Activated CD4-positive, CD25-positive, alpha-beta regulatory T cell treated with anti-CD3 and anti-CD28 coated beads, Interleukin-2, amount 50 U/mL, for 72 hours (primary cell): ENCODE measurements around the gene AMIGO1.

Experiments used
- DNase-seq: peaks from one replicate; pipeline ENCODE4 v3.0.0; 2021

AMIGO1 gene

DNA sequence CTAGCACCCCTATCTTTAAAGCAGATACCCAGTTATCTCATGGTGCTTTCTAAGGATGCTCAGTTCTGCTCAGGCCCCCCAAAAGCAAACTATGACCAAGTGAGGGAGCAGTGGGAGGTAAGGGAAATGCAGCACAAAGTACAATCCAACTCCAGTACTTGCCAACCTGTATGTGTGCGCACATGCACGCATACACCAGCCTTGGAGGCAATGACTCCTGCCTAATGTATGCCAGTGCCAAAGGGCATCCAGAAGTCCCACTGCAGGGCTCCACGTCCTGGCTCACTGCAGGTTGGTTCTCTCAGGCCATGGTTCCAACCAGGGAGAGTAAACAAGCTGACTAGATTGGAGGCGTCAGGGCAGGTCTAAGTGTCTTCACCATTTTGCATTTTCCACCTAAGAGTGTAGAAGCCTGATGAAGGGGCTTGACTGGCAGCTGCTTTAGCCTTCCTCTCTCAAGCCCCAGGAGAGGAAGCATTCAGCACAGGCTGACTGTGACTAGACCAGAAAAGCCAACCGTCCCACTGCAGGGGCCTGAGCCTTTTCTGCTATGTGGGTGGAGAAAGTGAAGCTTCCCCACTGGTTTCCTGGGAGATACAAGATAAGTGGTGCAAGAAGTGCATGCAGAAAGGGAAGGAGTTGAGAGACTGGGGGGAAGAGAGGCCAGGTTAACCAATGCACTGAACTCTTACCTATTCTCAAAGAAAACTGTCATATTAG is 7.7 kb downstream of the AMIGO1 start:
- DNase-seq: no peak

DNA sequence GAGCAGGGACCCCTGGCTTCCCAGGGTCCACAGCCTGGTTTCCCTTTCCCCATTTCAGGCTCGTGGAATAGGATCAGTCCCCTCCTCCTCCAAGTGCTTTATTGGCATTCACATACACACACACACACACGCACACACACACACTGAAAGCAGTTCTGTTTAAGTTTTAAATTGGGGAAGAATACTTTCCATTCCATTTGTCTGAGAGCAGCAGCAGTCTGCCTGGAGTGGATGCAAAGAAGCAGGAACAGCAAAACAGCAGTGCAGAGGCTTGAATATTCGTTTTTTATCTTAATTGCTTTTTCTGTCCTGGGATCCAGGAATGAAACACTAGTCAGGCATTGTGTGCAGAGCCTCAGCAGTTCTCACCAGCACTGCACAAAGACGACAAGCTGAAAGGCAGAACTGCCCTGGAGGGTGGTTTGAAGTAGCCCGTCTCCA is 8.6 kb downstream of the AMIGO1 start:
- DNase-seq: no peak

DNA sequence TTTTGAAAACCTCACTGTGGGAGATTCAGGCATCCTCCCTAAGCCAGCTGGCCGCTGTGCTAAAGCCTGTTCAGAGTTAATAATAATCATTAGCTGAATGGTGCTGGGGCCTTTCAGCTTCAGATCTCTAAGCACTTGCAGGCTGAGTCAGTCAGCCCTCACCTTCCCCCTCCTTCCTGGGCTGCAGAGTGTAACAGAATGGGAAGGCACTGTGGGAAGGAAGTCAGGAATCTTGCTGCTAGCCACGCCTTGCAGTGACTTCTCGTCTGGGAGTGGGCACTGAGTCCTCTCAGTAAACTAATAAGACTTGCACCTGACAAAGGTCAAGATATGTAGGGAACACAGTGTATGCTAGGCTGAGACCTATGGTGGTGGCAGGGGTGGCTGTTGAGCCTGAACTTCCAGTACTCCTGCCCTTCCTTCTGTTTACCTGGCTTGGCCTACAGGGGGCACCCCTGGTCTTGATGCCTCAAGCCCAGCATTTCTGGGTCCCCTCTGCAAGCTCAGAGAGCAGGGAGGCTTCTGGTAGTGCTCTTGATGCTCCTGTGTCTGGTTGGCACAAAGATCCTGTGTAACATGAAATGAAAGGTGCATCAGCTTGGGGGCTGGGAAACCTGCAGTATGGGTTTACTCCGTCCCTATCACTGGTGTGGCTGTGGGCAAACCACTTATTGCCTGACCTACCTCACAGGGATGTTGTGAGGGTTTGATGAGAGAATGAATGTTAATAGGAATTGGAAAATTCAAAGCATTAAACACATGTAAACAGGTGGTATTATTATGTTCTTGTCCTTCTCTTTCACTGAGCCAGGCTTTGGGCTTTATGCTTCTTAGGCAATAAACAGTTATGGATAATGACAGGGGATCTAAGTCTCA is 9.6 kb downstream of the AMIGO1 start:
- no peak for DNase-seq

DNA sequence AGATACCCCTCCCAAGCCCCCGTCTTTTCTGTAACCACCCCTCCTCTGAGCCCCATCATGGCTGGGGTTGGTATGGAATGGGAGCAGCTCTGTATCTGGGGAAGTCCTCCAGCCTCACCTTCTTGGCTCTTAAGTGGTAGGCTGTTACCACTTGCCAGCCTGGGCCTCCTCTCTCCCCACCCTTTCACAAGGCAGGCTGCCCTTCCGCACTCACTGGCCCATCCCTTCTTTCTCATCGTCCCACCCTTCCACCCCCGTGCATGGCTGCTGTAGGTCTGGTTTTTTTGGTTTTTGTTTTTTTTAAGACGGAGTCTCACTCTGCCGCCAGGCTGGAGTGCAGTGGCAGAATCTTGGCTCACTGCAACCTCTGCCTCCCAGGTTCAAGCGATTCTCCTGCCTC is 10.4 kb downstream of the AMIGO1 start:
- DNase-seq: no peak

DNA sequence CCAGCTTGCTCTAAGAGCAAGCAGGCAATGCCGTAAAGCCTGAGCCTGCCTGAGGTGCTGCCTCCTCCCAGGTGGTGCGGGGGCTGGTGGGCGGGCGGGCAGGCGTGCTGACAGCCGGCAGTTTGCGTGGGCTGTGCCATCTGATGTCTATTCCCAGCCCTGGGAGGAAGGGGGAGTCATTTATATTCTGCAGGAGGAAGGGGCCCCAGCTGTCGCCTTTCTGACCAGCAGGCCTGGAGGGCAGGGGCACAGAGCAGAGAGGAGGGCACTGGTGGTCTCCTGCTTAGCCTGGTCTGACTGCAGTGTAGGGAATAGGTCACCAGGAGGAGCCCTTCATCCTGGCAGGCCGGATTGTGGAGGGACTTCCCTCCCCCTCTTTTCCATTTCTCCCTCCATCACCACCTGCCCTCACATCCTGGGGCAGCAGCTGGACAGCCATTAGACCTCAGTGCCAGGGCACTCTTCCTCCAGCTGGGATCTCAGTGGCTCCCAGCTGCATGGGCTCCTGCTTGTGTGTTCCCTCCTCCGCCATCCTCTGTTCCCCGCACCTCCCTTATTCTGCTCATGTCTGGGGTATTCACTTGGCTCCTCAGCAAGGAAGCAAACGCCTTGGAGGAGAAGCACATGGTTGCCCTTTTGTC is 11.2 kb downstream of the AMIGO1 start:
- no peak for DNase-seq

DNA sequence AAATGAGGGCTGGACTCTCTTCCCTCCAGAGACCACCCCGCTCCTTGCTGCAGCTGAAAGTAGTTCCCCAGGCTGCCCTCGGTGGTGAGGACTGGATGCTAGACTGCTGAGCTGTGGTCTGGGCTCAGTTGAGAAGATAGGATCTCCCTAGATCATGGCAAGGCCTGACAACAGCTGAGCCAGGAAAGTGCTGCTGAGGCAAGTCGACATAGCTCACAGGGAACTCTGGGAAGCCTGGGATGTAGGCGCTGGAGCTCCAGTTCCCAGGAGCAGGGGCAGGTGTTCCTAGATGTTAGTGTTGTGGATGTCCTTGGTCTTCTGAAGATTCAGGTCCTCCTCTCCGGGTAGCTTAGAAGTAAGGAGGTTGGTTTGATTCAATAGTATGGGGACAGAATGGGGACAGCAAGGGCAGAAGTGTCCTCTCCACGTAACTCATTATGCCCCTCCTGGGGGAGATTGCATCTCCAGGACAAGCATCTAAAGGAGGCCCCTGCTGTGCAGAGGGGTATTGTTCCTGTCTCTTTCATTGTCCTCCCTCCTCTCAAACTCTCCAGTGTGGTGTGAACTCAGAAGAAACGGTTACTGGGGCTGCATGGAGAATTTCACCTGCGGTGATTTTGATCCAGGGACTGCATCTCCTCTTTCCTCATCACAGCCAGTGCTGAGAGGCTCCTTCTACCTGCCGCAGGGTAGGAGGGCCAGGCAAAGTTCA is 11.9 kb downstream of the AMIGO1 start:
- no peak for DNase-seq

DNA sequence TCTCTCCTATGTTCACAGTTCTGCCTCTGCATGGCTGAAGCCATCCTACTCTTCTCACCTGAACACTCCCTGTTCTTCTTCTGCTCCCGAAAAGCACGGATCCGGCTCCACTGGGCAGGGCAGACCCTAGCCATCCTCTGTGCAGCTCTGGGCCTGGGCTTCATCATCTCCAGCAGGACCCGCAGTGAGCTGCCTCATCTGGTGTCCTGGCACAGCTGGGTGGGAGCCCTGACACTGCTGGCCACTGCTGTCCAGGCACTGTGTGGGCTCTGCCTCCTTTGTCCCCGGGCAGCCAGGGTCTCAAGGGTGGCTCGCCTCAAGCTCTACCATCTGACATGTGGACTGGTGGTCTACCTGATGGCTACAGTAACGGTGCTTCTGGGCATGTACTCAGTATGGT is 13.8 kb downstream of the AMIGO1 start:
- no peak for DNase-seq

DNA sequence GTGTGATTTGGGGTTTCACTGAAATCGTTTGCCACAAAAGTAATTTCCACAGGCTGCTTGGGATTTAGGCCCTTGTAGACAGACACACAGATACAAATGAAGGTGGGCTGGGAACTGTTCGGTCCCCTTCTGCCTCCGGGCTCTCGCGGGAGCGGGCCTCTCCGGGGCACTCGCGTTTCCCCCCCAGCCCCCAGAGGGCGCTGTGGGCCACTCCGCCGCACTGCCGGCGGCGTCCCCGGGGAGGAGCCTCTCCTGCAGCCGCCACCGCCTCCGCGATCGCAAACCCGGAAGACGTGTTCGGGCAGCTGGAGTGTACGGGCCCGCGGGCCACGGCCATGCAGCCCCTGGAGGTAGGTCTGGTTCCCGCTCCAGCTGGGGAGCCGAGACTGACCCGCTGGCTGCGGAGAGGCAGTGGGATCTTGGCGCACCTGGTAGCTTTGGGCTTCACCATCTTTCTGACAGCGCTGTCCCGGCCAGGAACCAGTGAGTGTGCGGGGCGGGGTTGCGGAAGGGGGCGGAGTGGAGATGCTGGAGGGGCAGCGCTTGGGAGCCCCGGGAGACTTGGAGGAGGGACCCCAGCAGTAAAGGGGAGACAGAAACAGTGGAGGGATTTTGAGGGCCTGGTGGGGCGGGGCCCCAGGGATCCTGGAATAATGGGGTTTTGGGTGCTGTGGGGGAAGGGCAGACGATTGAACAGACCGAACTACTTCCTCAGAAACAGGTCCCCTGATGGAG is 15.6 kb downstream of the AMIGO1 start, which contains the start of gene CYB561D1:
TSS of gene CYB561D1 (plus strand) at position 290 of the 735 bp plus-strand sequence. CDS start at position 336, 46 bp downstream.
- DNase-seq: peak; percentile 96

DNA sequence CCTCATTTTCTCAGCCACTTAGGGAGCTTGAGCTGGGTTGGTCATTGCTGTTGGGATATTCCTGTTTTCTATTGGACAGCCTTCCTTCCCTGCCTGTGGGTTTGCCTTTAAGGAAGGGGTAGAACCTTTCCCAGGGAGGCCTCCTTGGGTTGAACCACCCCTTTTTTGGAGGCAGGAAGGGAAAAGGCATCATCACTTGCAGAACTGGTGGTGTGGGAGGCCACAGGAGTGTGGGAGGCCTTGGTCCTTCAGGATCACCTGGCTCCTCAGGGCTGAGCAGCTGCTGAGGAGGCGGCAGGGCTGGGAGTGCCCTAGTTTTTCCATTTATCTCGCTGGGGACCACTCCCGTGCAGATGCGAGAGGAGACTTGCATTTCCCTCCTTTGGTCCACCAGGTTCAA is 16.3 kb downstream of the AMIGO1 start:
- DNase-seq: no peak

DNA sequence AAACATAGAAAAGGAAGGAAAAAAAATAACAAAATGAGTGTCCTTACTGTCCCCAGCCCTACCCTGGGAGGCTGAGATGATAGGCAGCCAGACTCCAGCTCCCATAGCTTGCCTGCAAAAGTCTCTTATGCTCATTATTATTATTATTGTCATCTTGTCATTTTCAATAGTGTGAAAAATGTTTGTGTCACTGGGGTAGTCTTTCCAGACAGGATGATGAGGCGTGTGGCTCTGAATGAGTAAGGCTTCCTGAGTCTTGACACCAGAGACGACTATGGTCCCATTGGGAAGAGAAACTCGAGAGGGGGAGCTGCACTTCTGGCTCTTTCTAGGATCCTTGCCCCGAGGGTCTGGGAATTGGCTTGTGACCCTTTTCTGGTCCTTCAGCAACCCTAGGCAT is 16.7 kb downstream of the AMIGO1 start:
- no peak for DNase-seq

DNA sequence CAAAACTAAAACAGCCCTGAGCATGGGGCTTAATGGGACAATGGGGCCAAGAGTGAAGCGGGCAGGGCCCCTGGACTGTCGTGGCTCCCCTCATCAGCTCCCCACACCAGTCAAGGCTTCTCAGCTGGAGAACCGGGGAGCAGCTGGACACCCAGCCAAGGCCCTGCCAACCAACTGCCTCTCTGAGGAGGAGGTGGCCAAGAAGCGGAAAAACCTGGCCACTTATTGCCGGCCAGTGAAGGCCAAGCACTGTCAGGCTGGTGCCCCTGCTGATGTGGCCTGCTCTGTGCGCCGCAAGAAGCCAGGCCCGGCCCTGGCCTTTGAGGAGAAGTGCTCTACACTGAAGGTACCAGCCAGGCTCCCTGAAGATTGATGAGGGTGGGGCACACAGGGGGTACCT is 18.2 kb downstream of the AMIGO1 start:
- no peak for DNase-seq

DNA sequence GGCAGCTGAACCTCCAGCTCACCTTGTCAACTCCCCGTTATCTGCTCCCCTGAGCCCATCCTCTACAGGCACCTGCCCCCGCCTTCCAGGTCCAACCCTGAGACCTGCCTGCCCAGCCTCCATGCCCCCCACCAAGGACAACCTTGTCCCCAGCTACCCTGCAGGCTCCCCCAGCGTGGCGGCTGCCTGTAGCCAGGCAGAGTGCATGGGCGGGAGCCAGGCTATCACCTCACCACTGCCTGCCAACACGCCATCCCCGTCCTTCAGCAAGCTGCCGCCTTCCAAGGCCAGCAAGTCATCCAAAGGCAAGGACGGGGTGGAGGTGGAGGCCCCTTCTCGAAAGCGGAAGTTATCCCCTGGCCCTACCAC is 18.6 kb downstream of the AMIGO1 start:
- no peak for DNase-seq

DNA sequence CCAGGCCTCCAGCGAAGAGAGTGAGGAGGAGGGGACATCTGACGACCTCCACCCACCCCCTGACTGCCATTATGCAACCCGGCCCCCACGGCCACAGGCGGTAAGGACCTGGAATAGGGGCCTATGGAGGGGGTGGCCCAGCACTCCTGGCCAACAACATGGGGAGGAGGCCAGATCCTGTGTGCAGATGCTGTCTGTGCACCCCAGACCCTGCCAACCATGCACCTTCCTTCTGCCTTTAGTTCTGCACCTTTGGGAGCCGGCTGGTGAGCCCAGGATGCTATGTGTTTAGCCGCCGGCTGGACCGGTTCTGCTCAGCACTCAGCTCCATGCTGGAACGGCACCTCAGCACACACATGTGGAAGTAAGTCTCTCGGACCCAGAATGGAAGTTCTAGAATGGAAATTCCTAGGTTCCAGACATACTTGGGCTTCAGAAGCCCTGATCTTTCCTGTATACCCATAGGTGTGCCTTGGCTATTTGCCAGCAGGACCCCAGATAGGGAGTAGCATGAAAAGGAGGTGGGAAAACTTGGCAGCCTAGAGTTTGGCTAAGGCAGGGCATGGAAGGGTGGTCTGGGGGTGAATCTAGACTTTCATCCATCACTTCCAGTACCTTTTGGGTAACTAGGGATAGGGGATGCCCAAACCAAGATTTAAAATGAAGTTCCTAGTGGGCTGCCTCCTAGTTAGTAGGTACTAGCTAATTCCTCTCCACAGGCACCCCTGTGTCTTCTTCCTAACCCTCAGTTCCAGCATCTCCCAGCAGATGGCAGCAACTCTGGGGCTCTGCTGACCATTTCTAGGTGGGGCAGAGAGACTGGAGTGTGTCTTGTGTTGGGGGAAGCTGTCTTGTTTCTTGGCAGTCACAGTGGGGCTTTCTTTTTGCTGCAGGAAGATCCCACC is 19.2 kb downstream of the AMIGO1 start:
- peak; percentile 67 for DNase-seq

DNA sequence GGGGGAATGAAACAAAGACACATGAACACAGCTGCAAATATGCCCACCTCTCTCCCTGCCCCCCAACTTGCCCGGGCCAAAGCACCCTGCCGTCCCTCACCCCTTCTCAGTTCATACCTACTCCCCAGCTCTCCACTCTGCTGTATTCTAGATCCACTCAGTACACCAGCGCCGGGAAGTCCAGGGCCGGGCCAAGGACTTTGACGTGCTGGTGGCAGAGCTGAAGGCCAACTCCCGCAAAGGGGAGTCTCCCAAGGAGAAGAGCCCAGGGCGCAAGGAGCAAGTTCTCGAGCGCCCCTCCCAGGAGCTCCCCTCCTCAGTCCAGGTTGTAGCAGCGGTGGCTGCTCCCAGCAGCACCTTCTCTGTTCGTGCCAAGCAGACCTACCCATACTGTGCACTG is 20.8 kb downstream of the AMIGO1 start:
- DNase-seq: no peak

DNA sequence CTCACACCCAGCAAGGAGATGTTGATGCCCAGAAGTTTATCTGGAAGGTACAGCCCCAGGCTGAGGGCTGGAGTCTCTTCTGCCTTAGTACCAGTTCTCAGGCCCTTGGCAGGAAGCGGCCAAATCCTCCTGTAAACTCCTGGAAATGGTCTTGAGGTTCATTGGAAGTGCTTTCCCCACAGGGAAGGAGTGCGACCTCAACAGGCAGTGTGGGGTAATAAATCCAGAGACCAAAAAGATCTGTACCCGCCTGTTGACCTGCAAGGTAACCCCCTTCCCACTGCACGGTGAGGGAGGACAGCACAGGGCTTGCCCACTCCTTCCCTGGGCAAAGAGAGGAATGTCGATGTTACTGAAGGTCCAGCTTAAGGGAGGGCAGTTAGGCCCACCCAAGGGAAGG is 21.3 kb downstream of the AMIGO1 start:
- DNase-seq: no peak

DNA sequence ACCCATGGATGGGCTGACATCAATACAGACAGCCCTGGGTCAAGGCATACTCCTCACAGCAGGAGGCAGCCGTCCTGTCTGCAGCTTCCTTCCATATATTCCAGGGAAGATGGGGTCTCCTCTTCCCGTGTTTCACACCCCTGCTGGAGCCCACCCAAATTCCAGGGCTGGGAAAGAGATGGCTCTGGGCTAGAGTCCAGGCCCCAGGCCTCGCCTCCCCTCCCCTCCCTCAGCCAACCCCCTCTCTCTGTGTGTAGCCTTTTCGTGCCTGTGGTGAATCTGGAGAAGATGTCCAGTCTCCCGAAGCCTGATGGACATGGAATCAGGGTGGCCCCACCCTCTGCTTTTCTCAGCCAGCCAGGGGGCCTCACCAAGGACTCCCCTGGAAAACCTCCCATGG is 22.3 kb downstream of the AMIGO1 start:
- no peak for DNase-seq

DNA sequence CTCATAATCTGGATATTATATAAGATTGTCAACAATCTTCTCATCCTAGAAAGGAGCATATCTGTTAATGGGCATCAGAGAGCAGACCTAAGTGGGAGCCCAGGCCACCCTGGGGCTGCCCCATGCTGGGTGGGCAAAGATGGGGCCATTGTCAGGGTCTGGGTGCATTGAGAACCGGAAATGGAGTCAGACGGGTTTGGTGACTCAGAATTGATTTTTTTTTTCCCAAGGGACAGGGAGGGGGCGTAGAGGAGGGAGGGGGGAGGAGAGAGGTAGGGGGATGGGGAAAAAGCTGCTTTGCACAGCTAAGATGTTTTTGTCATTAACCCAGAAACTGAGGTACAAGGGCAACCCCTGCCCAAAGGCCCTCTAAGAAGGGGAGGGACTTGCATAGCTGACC is 24.5 kb downstream of the AMIGO1 start:
- DNase-seq: no peak

DNA sequence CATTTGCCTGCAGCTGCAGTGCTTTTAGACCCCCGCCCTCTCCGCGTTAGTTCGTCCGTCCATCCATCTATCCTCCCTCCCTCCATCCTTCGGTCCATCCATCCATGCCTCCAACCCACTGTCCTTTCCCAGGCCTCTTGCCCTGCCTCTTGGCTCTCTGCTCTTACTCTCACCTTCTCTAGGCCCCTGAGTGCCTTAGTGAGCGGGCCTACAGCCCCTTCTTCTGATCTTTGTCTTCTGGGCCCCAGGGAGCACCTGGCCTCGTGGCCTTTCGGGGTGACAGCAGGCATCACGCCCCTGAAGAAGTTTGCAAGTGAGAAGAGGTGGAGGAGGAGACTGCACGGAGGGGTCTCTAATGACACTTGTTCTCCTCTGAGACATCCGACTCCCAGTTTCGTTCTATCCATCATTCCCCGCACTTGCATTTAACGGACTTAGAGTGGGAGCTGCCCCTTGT is 25.0 kb downstream of the AMIGO1 start:
- no peak for DNase-seq

DNA sequence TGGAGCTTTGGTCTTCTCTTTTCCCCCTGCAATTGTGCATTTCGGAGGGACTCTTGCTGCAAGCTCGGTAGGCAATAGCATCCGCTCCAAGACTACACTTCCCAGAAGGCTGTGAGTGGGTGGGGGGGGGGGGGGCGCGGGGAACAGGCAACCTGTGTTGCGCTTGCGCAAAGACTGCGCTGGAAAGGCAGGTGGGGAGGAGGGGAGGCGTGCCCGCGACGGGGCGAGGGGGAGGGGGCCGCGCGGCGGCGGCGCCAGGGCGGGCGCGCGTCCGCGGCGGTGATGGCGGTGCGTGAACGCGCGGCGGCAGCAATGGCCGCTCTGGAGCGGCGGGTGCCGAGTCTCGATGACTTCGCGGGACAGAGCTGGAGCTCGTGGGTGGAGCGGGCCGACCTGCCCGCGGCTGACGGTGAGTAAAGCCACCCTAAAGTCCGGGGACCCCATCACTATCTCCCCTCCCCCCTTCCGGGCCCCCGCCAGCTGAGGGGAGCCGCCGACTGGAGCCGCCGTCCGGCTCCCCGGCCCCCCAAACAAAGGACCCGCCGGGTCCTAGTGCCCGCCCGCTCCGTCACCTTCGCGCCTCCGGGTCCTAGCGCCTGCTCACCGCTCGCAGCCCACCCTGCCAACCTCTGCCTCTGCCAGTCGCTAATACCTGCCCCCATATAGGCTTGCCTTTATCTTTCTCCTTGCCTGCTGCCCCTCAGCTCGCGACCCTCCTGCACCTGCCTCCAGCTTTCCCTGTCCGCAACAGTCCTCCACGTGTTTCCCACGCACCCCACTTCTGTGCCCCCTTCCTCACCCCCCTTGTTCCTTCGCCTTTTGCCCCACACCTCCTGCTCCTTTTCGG is 25.6 kb downstream of the AMIGO1 start, which contains the start of gene ATXN7L2:
TSS of gene ATXN7L2 (plus strand) at position 234 of the 847 bp plus-strand sequence. CDS start at position 283, 49 bp downstream.
- peak; percentile 87 for DNase-seq
